ENCODE data around the gene ZNF101.

ZNF101 gene

DNA sequence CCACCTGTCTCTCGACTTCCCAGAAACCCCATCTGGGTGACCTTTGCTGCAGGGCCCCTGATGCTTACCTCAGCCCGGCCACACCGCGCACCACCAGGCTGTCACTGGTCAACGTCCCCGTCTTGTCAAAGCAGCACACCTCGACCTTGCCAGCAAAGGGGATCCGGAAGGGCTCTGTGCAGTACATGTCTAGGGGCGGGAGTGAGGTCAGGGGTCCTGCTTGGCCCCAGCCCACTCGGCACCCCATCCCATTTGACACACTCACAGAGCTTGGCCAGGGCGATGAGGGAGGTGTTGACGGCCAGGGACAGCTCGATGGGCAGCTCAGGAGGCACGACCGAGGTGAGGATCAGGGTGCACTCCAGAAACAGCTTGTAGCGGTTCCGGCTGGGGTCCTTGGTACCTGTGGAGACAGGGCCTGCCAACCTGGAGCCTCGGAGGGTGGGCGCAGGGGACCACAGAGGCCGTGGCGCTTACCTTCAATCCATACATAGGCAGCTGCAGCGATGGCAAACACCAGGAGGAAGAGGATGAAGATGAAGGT is 13.5 kb upstream of the ZNF101 start:
- Histone ChIP-seq H3K27ac (ENCODE audit: insufficient read depth in 1 of 2, low read depth in 1 of 2, low read length in 2 of 2, poor library complexity in 1 of 2, severe bottlenecking in 2 of 2) (no peak overlapping the region), H3K9me3 (ENCODE audit: control extremely low read depth in 1 of 5, control insufficient read depth in 4 of 5, insufficient read depth in 2 of 5, low read depth in 1 of 5, low read length in 4 of 5) (no peaks in the 10 kb centered on the region), H3K36me3 (ENCODE audit: control insufficient read depth in 4 of 4, insufficient read depth in 4 of 4, low read length in 3 of 4) (peaks cover 26 to 97% (median 85%) of the 10 kb centered on the region in 4 experiments), H3K27me3 (replicated peaks in 2 of 5; ENCODE audit: control insufficient read depth in 4 of 5, insufficient read depth in 5 of 5, low read length in 4 of 5) (no peaks in the 10 kb centered on the region), H3K4me3 (ENCODE audit: control insufficient read depth in 1 of 7, extremely low read depth in 1 of 7, insufficient read depth in 4 of 7, low read depth in 2 of 7, low read length in 6 of 7) (no peak overlapping the region), H3K4me1 (ENCODE audit: control extremely low read depth in 1 of 4, control insufficient read depth in 4 of 4, insufficient read depth in 4 of 4, low read length in 3 of 4) (no peaks in the 10 kb centered on the region)
- no peak for DNase-seq
- ChIA-PET CTCF (interaction anchor here (1.1 kb wide), 1 partner anchor 102 kb away, joined by 3 read pairs; no protein-coding TSS in a partner anchor), POLR2A (no interaction called here)
- 96% methylated on average over 22 of the region's 22 CpGs for WGBS (ENCODE audit: insufficient coverage)

DNA sequence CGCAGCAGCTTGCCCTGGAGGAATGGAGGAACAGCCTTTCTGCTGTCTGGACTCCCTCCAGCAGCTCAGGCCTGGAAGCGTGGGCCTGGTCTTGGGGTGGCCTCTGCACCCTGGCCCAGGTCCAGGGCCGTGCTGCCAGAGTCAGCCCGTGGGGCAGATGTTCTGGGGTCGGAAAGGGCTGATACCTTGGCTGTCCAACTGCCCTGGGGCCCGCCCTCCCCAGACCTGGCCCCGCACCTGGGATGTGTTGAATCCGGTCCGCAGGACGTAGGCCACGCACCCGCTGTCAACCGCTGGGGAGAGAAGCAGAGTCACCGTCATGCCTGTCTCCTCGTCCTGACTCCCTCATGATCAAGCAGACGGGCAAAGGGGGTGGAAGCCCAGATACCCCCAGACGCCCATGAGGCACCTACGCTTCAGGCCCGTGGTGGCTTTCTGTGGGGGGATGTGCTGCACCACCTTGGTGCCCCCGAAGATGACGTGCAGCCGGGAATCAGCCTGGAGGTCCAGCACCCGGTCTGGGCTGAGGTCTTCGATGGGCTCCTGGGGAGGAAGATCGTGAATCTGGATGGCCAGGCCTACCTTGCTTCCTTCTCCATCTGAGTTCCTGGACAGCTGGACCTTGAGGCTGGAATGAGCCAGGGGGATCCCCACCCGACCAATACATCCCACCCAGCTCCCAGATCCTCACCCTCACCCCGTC is 12.8 kb upstream of the ZNF101 start:
- Histone ChIP-seq H3K36me3 (ENCODE audit: control insufficient read depth in 4 of 4, insufficient read depth in 4 of 4, low read length in 3 of 4) (peaks cover 26 to 92% (median 79%) of the 10 kb centered on the region in 4 experiments), H3K4me3 (ENCODE audit: control insufficient read depth in 1 of 7, extremely low read depth in 1 of 7, insufficient read depth in 4 of 7, low read depth in 2 of 7, low read length in 6 of 7) (no peak overlapping the region), H3K27ac (ENCODE audit: insufficient read depth in 1 of 2, low read depth in 1 of 2, low read length in 2 of 2, poor library complexity in 1 of 2, severe bottlenecking in 2 of 2) (no peak overlapping the region), H3K9me3 (ENCODE audit: control extremely low read depth in 1 of 5, control insufficient read depth in 4 of 5, insufficient read depth in 2 of 5, low read depth in 1 of 5, low read length in 4 of 5) (no peaks in the 10 kb centered on the region), H3K27me3 (replicated peaks in 2 of 5; ENCODE audit: control insufficient read depth in 4 of 5, insufficient read depth in 5 of 5, low read length in 4 of 5) (no peaks in the 10 kb centered on the region), H3K4me1 (ENCODE audit: control extremely low read depth in 1 of 4, control insufficient read depth in 4 of 4, insufficient read depth in 4 of 4, low read length in 3 of 4) (no peaks in the 10 kb centered on the region)
- 99% methylated on average over 25 of the region's 27 CpGs for WGBS (ENCODE audit: insufficient coverage)
- ChIA-PET POLR2A (no interaction called here), CTCF (no interaction called here)
- no peak for DNase-seq

DNA sequence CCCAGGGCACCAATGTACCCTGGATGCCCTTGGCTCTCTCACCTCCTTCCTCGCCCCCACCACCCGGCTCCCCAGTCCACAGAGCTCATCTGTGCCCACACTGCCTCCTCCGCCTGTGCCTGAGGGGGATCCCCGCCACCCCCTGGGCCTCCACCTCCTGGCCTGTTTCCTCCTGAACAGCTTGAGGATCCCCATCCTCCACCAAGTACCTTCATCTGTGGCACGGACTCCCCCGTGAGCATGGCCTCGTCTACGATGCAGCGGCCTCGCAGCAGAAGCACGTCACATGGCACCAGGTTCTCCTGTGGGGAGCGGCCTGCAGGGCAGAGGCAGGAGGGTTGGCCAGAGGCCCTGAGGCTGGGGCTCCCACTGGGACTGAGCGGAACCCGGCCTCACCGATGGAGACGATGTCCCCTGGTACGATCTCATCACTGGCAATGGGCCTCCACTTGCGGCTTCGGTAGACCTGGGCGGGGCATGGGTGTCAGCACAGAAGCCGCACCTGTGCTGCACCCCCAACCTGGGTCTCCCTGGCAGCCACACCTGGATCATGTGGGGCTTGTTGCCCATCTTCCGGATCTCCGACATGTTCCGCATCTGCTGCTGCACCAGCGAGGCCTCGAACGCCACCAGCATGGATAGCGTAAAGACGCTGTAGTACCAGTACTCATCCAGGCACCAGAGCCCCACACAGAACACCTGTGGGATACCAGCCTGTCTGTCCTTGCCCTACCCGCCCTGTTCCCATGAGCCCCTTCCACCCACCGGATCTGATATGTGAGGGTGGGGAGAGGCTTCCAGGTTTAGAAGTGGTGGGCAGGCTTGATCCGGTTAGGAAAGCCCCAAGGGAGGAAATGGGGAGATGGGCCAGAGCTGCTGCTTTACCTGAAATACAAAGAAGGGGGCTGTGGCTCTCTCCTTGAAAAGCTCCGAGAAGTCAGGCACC is 11.9 kb upstream of the ZNF101 start:
- H3K27me3 ChIP-seq (replicated peaks in 2 of 5; ENCODE audit: control insufficient read depth in 4 of 5, insufficient read depth in 5 of 5, low read length in 4 of 5): no peaks in the 10 kb centered on the region
- H3K9me3 ChIP-seq (ENCODE audit: control extremely low read depth in 1 of 5, control insufficient read depth in 4 of 5, insufficient read depth in 2 of 5, low read depth in 1 of 5, low read length in 4 of 5): no peaks in the 10 kb centered on the region
- H3K4me3 ChIP-seq (ENCODE audit: control insufficient read depth in 1 of 7, extremely low read depth in 1 of 7, insufficient read depth in 4 of 7, low read depth in 2 of 7, low read length in 6 of 7): no peak overlapping the region
- ChIA-PET POLR2A (no interaction called here), CTCF (interaction anchor here (1.3 to 1.6 kb wide), 2 partner anchors 12 to 125 kb away, joined by 3 to 6 read pairs; no protein-coding TSS in a partner anchor)
- DNase-seq: no peak
- peaks cover 0 to 8% (median 4%) of the 10 kb centered on the region in 4 experiments for H3K4me1 ChIP-seq (ENCODE audit: control extremely low read depth in 1 of 4, control insufficient read depth in 4 of 4, insufficient read depth in 4 of 4, low read length in 3 of 4)
- peaks cover 26 to 82% (median 71%) of the 10 kb centered on the region in 4 experiments for H3K36me3 ChIP-seq (ENCODE audit: control insufficient read depth in 4 of 4, insufficient read depth in 4 of 4, low read length in 3 of 4)
- WGBS (ENCODE audit: insufficient coverage): 95% methylated on average over 23 of the region's 33 CpGs
- H3K27ac ChIP-seq (ENCODE audit: insufficient read depth in 1 of 2, low read depth in 1 of 2, low read length in 2 of 2, poor library complexity in 1 of 2, severe bottlenecking in 2 of 2): no peak overlapping the region

DNA sequence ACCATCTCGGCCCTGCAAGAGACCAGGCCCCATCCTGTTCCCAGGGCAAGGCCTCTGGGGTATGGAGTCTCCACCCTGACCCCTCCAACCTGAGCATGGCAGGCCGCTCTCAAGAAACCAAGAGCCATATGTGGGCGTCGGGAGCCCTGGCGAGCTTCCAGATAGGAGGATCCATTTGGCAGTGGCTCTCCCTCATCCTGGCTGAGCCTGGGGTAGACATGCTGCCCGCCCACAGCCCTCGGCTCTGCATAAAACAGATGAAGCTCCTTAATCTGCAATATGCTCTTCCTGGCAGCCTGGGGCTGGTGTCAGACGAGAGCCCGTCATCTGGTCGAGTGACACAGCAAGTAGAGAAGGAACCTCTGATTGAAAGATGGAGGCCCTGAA is 11.2 kb upstream of the ZNF101 start:
- no peak for DNase-seq
- H3K9me3 ChIP-seq (ENCODE audit: control extremely low read depth in 1 of 5, control insufficient read depth in 4 of 5, insufficient read depth in 2 of 5, low read depth in 1 of 5, low read length in 4 of 5): no peaks in the 10 kb centered on the region
- ChIA-PET POLR2A (no interaction called here), CTCF (interaction anchor here (1.3 to 1.6 kb wide), 2 partner anchors 13 to 125 kb away, joined by 3 to 6 read pairs; no protein-coding TSS in a partner anchor)
- peaks cover 22 to 76% (median 67%) of the 10 kb centered on the region in 4 experiments for H3K36me3 ChIP-seq (ENCODE audit: control insufficient read depth in 4 of 4, insufficient read depth in 4 of 4, low read length in 3 of 4)
- no peaks in the 10 kb centered on the region for H3K27me3 ChIP-seq (replicated peaks in 2 of 5; ENCODE audit: control insufficient read depth in 4 of 5, insufficient read depth in 5 of 5, low read length in 4 of 5)
- peaks cover under 1 to 14% (median 10%) of the 10 kb centered on the region in 4 experiments for H3K4me1 ChIP-seq (ENCODE audit: control extremely low read depth in 1 of 4, control insufficient read depth in 4 of 4, insufficient read depth in 4 of 4, low read length in 3 of 4)
- H3K27ac ChIP-seq (ENCODE audit: insufficient read depth in 1 of 2, low read depth in 1 of 2, low read length in 2 of 2, poor library complexity in 1 of 2, severe bottlenecking in 2 of 2): no peak overlapping the region
- H3K4me3 ChIP-seq (ENCODE audit: control insufficient read depth in 1 of 7, extremely low read depth in 1 of 7, insufficient read depth in 4 of 7, low read depth in 2 of 7, low read length in 6 of 7): no peak overlapping the region
- WGBS (ENCODE audit: insufficient coverage): 93% methylated on average over 10 of the region's 10 CpGs

DNA sequence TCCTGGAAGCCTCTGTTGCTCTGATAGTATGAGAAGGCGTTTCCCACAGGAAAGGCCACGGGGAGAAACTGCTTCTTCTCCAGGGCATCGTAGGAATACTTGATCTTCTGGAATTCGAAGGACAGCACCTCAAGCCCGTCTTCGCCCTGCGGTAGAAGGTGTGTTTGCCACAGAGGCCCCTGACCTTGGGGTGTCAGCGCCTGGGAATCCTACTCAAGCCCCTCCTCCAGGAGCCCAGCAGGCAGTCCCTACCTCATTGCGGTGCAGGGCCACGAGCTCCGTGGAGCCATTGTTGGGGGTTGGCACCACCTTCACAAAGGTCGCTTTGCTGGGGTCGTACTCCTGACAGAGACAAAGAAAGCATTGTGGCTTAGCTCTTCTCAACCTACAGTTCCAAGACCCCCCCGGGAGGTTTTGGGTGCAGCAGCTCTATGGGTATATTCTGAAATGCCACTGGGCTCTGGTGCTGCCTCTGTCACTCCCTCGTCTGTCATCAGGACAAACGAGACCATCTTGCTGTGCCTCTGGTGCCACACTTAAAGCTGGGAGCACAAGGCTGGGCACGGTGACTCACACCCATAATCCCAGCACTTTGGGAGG is 8.9 kb upstream of the ZNF101 start:
- Histone ChIP-seq H3K27ac (ENCODE audit: insufficient read depth in 1 of 2, low read depth in 1 of 2, low read length in 2 of 2, poor library complexity in 1 of 2, severe bottlenecking in 2 of 2) (no peak overlapping the region), H3K4me3 (ENCODE audit: control insufficient read depth in 1 of 7, extremely low read depth in 1 of 7, insufficient read depth in 4 of 7, low read depth in 2 of 7, low read length in 6 of 7) (no peak overlapping the region), H3K4me1 (ENCODE audit: control extremely low read depth in 1 of 4, control insufficient read depth in 4 of 4, insufficient read depth in 4 of 4, low read length in 3 of 4) (peaks cover 6 to 26% (median 18%) of the 10 kb centered on the region in 4 experiments), H3K27me3 (replicated peaks in 2 of 5; ENCODE audit: control insufficient read depth in 4 of 5, insufficient read depth in 5 of 5, low read length in 4 of 5) (no peaks in the 10 kb centered on the region), H3K36me3 (ENCODE audit: control insufficient read depth in 4 of 4, insufficient read depth in 4 of 4, low read length in 3 of 4) (peaks cover 19 to 52% (median 49%) of the 10 kb centered on the region in 4 experiments), H3K9me3 (ENCODE audit: control extremely low read depth in 1 of 5, control insufficient read depth in 4 of 5, insufficient read depth in 2 of 5, low read depth in 1 of 5, low read length in 4 of 5) (no peaks in the 10 kb centered on the region)
- POLR2A ChIA-PET: interaction anchor here (1.3 kb wide), 1 partner anchor 7 kb away, joined by 3 read pairs; no protein-coding TSS in a partner anchor
- 96% methylated on average over 17 of the region's 17 CpGs for WGBS (ENCODE audit: insufficient coverage)
- CTCF ChIA-PET: interaction anchor here (1.4 kb wide), 1 partner anchor 16 kb away, joined by 3 read pairs; no protein-coding TSS in a partner anchor
- no peak for DNase-seq

DNA sequence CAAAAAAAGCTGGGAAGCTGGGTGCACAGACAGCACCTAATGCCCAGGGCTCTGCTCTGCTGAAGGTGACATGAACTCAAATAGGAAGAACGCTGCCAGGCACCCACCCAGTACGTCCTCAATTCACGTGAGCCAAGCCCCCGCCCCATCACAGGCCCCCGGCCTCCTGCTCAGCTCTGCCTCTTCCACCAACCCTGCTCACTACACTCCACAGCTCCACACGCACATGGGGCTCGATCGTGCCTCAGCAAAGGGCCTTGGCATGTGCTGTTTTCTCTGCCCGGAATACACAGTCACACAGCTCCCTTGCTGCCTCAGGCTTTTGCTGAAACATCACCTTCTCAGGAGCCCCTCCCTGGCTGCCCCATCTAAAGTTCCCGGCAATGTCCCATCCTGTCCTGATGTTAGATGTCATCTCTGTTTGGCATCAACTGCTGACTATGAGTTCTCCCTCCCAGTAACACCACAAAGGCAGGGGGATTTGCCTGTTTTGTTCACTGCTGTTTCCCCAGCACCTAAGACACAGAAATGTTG is 7.4 kb upstream of the ZNF101 start:
- Histone ChIP-seq H3K9me3 (ENCODE audit: control extremely low read depth in 1 of 5, control insufficient read depth in 4 of 5, insufficient read depth in 2 of 5, low read depth in 1 of 5, low read length in 4 of 5) (no peaks in the 10 kb centered on the region), H3K4me3 (ENCODE audit: control insufficient read depth in 1 of 7, extremely low read depth in 1 of 7, insufficient read depth in 4 of 7, low read depth in 2 of 7, low read length in 6 of 7) (peak overlapping the region in 1 of 7 experiments; percentile 42), H3K4me1 (ENCODE audit: control extremely low read depth in 1 of 4, control insufficient read depth in 4 of 4, insufficient read depth in 4 of 4, low read length in 3 of 4) (peaks cover 6 to 26% (median 18%) of the 10 kb centered on the region in 4 experiments), H3K36me3 (ENCODE audit: control insufficient read depth in 4 of 4, insufficient read depth in 4 of 4, low read length in 3 of 4) (peaks cover 14 to 38% (median 36%) of the 10 kb centered on the region in 4 experiments), H3K27ac (ENCODE audit: insufficient read depth in 1 of 2, low read depth in 1 of 2, low read length in 2 of 2, poor library complexity in 1 of 2, severe bottlenecking in 2 of 2) (no peak overlapping the region), H3K27me3 (replicated peaks in 2 of 5; ENCODE audit: control insufficient read depth in 4 of 5, insufficient read depth in 5 of 5, low read length in 4 of 5) (no peaks in the 10 kb centered on the region)
- POLR2A ChIA-PET: interaction anchor here (1.3 kb wide), 1 partner anchor 9 kb away, joined by 3 read pairs; no protein-coding TSS in a partner anchor
- 94% methylated on average over 6 of the region's 10 CpGs for WGBS (ENCODE audit: insufficient coverage)
- CTCF ChIA-PET: interaction anchor here (0.9 to 2.7 kb wide), 4 partner anchors 10 to 32 kb away, joined by 3 to 20 read pairs (median 6); partner anchors contain the start of gene GMIP
- no peak for DNase-seq
